Epithelial cell of proximal tubule (primary cell): ENCODE results near the gene SORL1. TPM values are rescaled to one million over a fixed set of nuclear protein-coding genes. Genes with fewer than 3 reads are reported as not detected.
A peak's percentile ranks its signal among the peaks of the same experiment; 100 is the strongest.

Experiments used
- DNase-seq: peaks from one replicate; pipeline ENCODE4 v3.0.0-alpha.2; 2011; ENCODE audit warnings: low read depth
- H3K4me3 ChIP-seq: 2 replicates; pipeline ENCODE4 v1.5.1; 2011; ENCODE audit warnings: low read depth, mild to moderate bottlenecking, low read length
- CTCF ChIP-seq: conservative IDR thresholded peaks from 2 replicates; pipeline ENCODE4 v1.5.1; 2012; ENCODE audit warnings: low read depth, mild to moderate bottlenecking, low read length
- total RNA-seq: library from RNA; depleted of rRNA; stranded (reverse); fragments of >200 nt; gene quantifications from 2 replicates; pipeline ENCODE4 v1.2.3, GENCODE V29; 2015

SORL1 gene
- total RNA-seq, 1 donor from 2014 or later = 7.8 TPM

- no peak for TF ChIP-seq CTCF
- H3K4me3 ChIP-seq = peak overlapping the region; percentile 55
- DNase-seq = no peak
Observed at GRCh38 chr11:121654843-121655536, 202.9 kb downstream of the SORL1 start.

GRCh38 chr11:121655537-121656327 lies 203.6 kb downstream of the SORL1 start:
- DNase-seq = peak; percentile 27
- H3K4me3 ChIP-seq = peak overlapping the region; percentile 55
- TF ChIP-seq CTCF = peak; percentile 81

- peak overlapping the region; percentile 55 for H3K4me3 ChIP-seq
- TF ChIP-seq CTCF = no peak
- DNase-seq = no peak
Observed at GRCh38 chr11:121656328-121657090, 204.4 kb downstream of the SORL1 start.

- no peak for DNase-seq
- TF ChIP-seq CTCF = no peak
- no peak overlapping the region for H3K4me3 ChIP-seq
Observed at GRCh38 chr11:121657146-121657545, 205.0 kb downstream of the SORL1 start.

GRCh38 chr11:121659811-121660210 lies 207.7 kb downstream of the SORL1 start:
- DNase-seq = no peak
- no peak for TF ChIP-seq CTCF
- H3K4me3 ChIP-seq = no peak overlapping the region

- no peak for DNase-seq
- no peak overlapping the region for H3K4me3 ChIP-seq
- no peak for TF ChIP-seq CTCF
Observed at GRCh38 chr11:121661880-121662486, 209.9 kb downstream of the SORL1 start.
